Breast epithelium (tissue), 4 donors: ENCODE results near the gene NTN4. TPM values are rescaled to one million over a fixed set of nuclear protein-coding genes. Genes with fewer than 3 reads are reported as not detected.
A peak's percentile ranks its signal among the peaks of the same experiment; 100 is the strongest.

Source experiments
- DNase-seq, 2 donors: peaks; one replicate each; pipeline ENCODE4 v3.0.0-alpha.2; 2019; ENCODE audit warnings: low spot score in 2 of 2
- H3K27ac ChIP-seq, 2 donors: fragments of 200-600 bp; sonication (generic) in 1 of 2; one replicate each; pipeline ENCODE4 v1.5.1; 2016 to 2019; ENCODE audit warnings: mild to moderate bottlenecking in 1 of 2
- H3K27me3 ChIP-seq, 2 donors: fragments of 200-600 bp; sonication (generic) in 1 of 2; one replicate each; pipeline versions ENCODE4 v1.5.1 to v1.6.0; 2017 to 2019; ENCODE audit warnings: control low read depth in 1 of 2, mild to moderate bottlenecking in 1 of 2
- H3K36me3 ChIP-seq: fragments of 200-600 bp; one replicate; pipeline ENCODE4 v1.5.1; 2019
- H3K4me1 ChIP-seq, 2 donors: fragments of 200-600 bp; sonication (generic); one replicate each; pipeline ENCODE4 v1.5.1; 2016 to 2019; ENCODE audit warnings: control low read depth in 1 of 2
- H3K4me3 ChIP-seq, 3 donors: fragments of 200-600 bp; sonication (generic); 1 replicate in 2 of 3; 2 replicates in 1 of 3; pipeline ENCODE4 v1.5.1; 2016 to 2019; ENCODE audit warnings: mild to moderate bottlenecking in 3 of 3, moderate library complexity in 2 of 3
- H3K9me3 ChIP-seq, 2 donors: fragments of 200-600 bp; sonication (generic) in 1 of 2; one replicate each; pipeline ENCODE4 v1.5.1; 2016 to 2019; ENCODE audit warnings: control low read depth in 1 of 2
- CTCF ChIP-seq, 3 donors: fragments of 450-650 bp; IDR thresholded peaks; one replicate each; pipeline ENCODE4 v1.5.1; 2016 to 2017; ENCODE audit warnings: antibody characterized with exemption in 3 of 3, mild to moderate bottlenecking in 3 of 3, moderate library complexity in 3 of 3
- POLR2A ChIP-seq: fragments of 450-650 bp; IDR thresholded peaks from one replicate; pipeline ENCODE4 v1.6.1; 2016; ENCODE audit warnings: antibody characterized with exemption, mild to moderate bottlenecking, moderate library complexity
- POLR2AphosphoS5 ChIP-seq, 3 donors: sonication (generic); formaldehyde crosslinking; IDR thresholded peaks; one replicate each; pipeline ENCODE4 v1.6.1; 2017; ENCODE audit warnings: antibody characterized with exemption in 3 of 3
- intact Hi-C: fragments of 100-400 bp; cut with DNase I; formaldehyde crosslinking; loops from one replicate; pipeline ENCODE4 v1.15.1; 2023; ENCODE audit warnings: low total_unique reads
- total RNA-seq, 3 donors: library from RNA; depleted of rRNA; stranded (reverse); fragments of >200 nt; gene quantifications; one replicate each; pipeline ENCODE4 v1.1.0, GENCODE V29; 2016

The NTN4 gene
- 100 to 1,000 TPM in 2 of 3 donors, 10 to 100 TPM in 1; 27.4 to 188 (median 110) TPM for total RNA-seq

- Histone ChIP-seq H3K27me3 (no peaks in the 10 kb centered on the region), H3K4me3 (peak within 1 kb of the TSS; percentile 85 to 89 (median 88)), H3K27ac (peak within 1 kb of the TSS; percentile 96 to 98), H3K36me3 (no peaks in the 10 kb centered on the region), H3K9me3 (no peaks in the 10 kb centered on the region), H3K4me1 (no peaks in the 10 kb centered on the region)
- intact Hi-C loops: loop anchor here (10.0 kb wide), 1 partner anchor 1575 kb away; no protein-coding TSS in a partner anchor
- peak; percentile 52 to 57 for DNase-seq
- peak; percentile 12 for TF ChIP-seq POLR2A
- TF ChIP-seq POLR2AphosphoS5 (IDR thresholded peaks at IDR 0.05): peak; percentile 6 to 49 (median 22)
- no peak for TF ChIP-seq CTCF (IDR thresholded peaks at IDR 0.05)
Measured at GRCh38 chr12:95790033-95790916, at the start of gene NTN4. NTN4 (minus strand) TSS chr12:95790764; CDS start chr12:95790309, 455 bp downstream.

DNA sequence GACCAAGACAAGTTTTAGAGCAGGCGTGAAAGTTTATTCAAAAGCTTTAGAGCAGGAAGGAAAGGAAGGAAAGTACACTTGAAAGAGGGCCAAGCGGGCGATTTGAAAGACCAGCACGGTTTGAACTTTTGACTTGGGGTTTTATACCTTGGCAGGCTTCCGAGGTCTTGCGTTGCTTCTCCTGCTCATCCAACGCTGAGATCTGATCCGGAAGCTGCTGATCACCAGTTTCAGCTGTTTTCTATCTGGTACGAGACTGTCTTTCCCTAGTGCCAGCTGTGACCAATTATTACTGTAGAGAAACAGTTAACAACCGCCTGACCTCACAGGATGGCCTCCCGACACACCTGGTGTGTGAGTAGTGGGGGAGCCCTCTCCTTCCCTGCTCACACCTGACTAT is 47.6 kb upstream of the NTN4 start:
- H3K4me1 ChIP-seq: peaks cover 0 to 10% of the 10 kb centered on the region in 2 donors
- no peaks in the 10 kb centered on the region for H3K36me3 ChIP-seq
- peak overlapping the region in 1 of 3 donors; percentile 27 for H3K4me3 ChIP-seq
- peak overlapping the region; percentile 53 to 74 for H3K27ac ChIP-seq
- TF ChIP-seq CTCF (IDR thresholded peaks at IDR 0.05) (no peak), POLR2AphosphoS5 (IDR thresholded peaks at IDR 0.05) (no peak), POLR2A (no peak)
- no peaks in the 10 kb centered on the region for H3K27me3 ChIP-seq
- H3K9me3 ChIP-seq: no peaks in the 10 kb centered on the region
- intact Hi-C loops: no loop called here
- DNase-seq: peak in 1 of 2 donors; percentile 41

- DNase-seq: no peak
- H3K27ac ChIP-seq: peak overlapping the region; percentile 53 to 74
- TF ChIP-seq POLR2AphosphoS5 (IDR thresholded peaks at IDR 0.05) (no peak), CTCF (IDR thresholded peaks at IDR 0.05) (no peak), POLR2A (no peak)
Measured at GRCh38 chr12:95837240-95838038, 46.9 kb upstream of the NTN4 start.

GRCh38 chr12:95836630-95837239 is 46.2 kb upstream of the NTN4 start:
- DNase-seq: no peak
- no peaks in the 10 kb centered on the region for H3K27me3 ChIP-seq
- H3K36me3 ChIP-seq: no peaks in the 10 kb centered on the region
- H3K27ac ChIP-seq: peak overlapping the region; percentile 14 to 53
- peaks cover 0 to 10% of the 10 kb centered on the region in 2 donors for H3K4me1 ChIP-seq
- no peak overlapping the region for H3K4me3 ChIP-seq
- H3K9me3 ChIP-seq: no peaks in the 10 kb centered on the region
- intact Hi-C loops: no loop called here
- TF ChIP-seq POLR2AphosphoS5 (IDR thresholded peaks at IDR 0.05) (no peak), CTCF (IDR thresholded peaks at IDR 0.05) (no peak), POLR2A (no peak)

More at GRCh38 chr12:95837240-95838038, 46.9 kb upstream of the NTN4 start:
- Histone ChIP-seq H3K9me3 (no peaks in the 10 kb centered on the region), H3K27me3 (no peaks in the 10 kb centered on the region), H3K36me3 (no peaks in the 10 kb centered on the region), H3K4me3 (no peak overlapping the region), H3K4me1 (peaks cover 0 to 10% of the 10 kb centered on the region in 2 donors)
- intact Hi-C loops: no loop called here
